ENCODE results near the gene PLCG2. TPM values are rescaled to one million over a fixed set of nuclear protein-coding genes. Genes with fewer than 3 reads are reported as not detected.

PLCG2 gene
- total and polyA plus RNA-seq, 2 donors = 8.0 to 13.0 TPM

DNA sequence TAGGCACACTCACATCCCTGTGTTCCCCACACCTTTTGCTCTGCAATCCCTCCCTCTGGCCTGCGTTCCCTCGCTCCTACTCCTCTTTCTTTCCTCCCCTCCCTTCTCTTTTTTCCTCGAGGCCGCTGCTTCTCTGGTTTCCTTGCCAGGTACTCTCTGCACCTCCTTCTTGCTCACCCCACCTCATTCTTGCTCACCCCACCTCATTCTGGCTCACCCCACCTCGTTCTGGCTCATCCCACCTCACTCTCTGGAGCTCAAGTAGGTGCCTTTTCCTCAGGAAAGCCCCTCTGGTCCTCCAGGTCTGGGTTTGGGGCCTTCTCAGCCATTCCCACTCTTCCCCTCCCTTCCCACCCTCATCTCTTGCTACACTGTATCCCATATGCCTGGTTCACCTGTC, 103.5 kb downstream of the PLCG2 start:
- 77% methylated on average over 5 of the region's 5 CpGs for WGBS
- no peak overlapping the region for H3K4me3 ChIP-seq (ENCODE audit: low read depth, low read length)
- no peaks in the 10 kb centered on the region for H3K36me3 ChIP-seq (ENCODE audit: insufficient read depth)
- DNase-seq (ENCODE audit: extremely low spot score) = no peak
- H3K27ac ChIP-seq (ENCODE audit: low read depth) = no peak overlapping the region
- H3K4me1 ChIP-seq (ENCODE audit: insufficient read depth) = no peaks in the 10 kb centered on the region

GRCh38 chr16:81883235-81883634, 104.1 kb downstream of the PLCG2 start:
- WGBS = 91% methylated on average over 6 of the region's 6 CpGs
- DNase-seq (ENCODE audit: extremely low spot score) = no peak
- no peak overlapping the region for H3K4me3 ChIP-seq (ENCODE audit: low read depth, low read length)

DNA sequence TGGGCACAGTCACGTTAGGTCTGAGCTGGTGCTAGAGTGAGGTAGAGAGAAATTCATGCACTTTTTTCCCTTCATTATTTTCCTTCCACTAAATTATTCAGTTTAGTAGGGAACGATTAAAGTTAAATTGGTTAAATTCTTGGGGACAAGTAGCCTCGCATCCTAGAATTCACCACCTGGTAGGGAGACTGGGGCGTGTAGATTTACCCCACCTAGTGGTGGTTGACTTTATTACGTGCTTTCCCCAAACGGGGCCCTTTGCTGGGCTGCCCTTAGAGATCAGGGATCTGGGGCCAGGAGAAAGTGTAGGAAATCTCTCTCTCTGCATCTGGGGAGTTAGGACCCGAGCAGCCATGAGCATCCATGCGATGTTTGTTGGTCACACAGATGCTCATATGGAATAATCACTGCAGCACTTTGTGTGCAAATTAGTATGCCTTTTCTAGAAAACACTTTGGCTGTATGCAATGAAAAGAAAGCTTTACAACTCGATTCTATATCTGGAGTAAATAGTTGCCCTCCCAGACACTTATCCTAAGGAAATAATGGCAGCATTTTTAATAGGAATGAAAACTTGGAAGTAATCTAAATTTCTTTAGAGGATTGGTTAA, 107.0 kb downstream of the PLCG2 start:
- WGBS = 49% methylated on average over 9 of the region's 9 CpGs
- no peaks in the 10 kb centered on the region for H3K4me1 ChIP-seq (ENCODE audit: insufficient read depth)
- no peak overlapping the region for H3K4me3 ChIP-seq (ENCODE audit: low read depth, low read length)
- H3K36me3 ChIP-seq (ENCODE audit: insufficient read depth) = no peaks in the 10 kb centered on the region
- DNase-seq (ENCODE audit: extremely low spot score) = no peak
- no peak overlapping the region for H3K27ac ChIP-seq (ENCODE audit: low read depth)

More at GRCh38 chr16:81883235-81883634, 104.1 kb downstream of the PLCG2 start:
- H3K4me1 ChIP-seq (ENCODE audit: insufficient read depth) = no peaks in the 10 kb centered on the region
- H3K27ac ChIP-seq (ENCODE audit: low read depth) = no peak overlapping the region
- no peaks in the 10 kb centered on the region for H3K36me3 ChIP-seq (ENCODE audit: insufficient read depth)

DNA sequence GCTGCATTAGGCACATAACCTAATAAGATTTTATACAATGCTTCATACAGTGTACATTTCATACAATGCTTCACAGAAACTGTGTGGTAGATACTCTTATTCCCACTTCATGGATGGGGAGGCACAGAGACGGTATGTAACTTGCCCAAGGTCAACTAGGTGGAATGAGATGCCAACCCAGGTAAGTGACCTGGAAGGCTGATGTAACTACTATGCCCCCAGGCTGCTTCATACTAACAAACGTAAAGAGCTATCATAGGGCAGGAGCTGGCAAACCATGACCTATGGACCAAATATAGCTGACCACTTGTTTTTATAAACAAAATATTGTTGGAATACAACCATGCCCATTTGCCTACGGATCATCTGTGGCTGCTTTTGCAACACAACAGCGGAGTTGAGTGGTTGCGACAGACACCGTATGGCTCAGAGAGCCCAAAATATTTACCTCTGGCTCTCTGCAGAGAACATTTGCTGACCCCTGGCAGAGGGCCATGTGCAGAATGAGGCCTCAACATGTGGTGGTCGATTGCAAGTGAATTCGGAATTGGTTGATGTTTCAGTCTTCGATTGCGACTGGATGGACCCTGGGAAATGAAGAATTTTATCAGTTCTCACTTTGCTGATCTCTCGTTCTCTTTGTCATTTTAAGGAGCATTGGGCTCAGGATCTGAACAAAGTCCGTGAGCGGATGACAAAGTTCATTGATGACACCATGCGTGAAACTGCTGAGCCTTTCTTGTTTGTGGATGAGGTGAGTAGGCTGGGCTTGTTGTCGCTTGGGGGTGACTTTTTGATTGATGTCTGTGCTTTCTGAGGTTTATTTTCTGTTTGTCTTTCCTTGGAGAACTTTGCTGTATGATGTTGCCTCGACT, 109.7 kb downstream of the PLCG2 start:
- H3K4me1 ChIP-seq (ENCODE audit: insufficient read depth) = no peaks in the 10 kb centered on the region
- H3K4me3 ChIP-seq (ENCODE audit: low read depth, low read length) = no peak overlapping the region
- WGBS = 73% methylated on average over 16 of the region's 16 CpGs
- no peaks in the 10 kb centered on the region for H3K36me3 ChIP-seq (ENCODE audit: insufficient read depth)
- no peak overlapping the region for H3K27ac ChIP-seq (ENCODE audit: low read depth)
- DNase-seq (ENCODE audit: extremely low spot score) = no peak

DNA sequence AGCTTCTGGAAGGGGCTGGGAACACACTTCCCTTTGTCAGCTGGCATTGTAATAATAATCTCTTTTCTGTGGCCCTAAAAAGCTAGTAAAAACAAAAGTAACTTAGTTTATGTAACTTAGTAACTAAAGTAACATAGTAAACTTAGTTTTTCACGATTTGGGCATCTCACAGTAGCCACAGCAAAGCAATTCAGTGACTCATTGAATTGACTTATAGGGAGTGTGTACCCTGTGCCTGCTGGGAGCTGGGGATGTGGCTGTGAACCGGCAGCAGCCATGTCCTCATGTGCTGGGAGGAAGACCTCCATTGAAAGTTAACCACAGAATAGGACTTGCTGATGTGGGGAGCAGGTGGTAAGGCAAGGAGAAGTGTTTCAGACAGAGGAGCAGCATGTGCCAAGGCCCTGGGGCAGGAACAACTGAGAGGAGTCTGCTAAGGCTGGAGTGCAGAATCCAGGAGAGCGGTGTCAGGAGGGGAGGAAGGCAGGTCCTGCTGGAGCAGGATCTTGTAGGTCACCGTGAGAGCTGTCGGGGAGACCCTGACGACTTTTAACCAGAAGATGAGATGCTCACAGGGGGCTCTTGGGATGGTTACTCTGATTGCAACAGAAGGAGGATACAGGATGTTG, 112.8 kb downstream of the PLCG2 start:
- WGBS = 83% methylated on average over 6 of the region's 6 CpGs
- Histone ChIP-seq H3K36me3 (ENCODE audit: insufficient read depth) (no peaks in the 10 kb centered on the region), H3K27ac (ENCODE audit: low read depth) (no peak overlapping the region), H3K4me3 (ENCODE audit: low read depth, low read length) (no peak overlapping the region), H3K4me1 (ENCODE audit: insufficient read depth) (no peaks in the 10 kb centered on the region)
- no peak for DNase-seq (ENCODE audit: extremely low spot score)

GRCh38 chr16:81894592-81894991, 115.5 kb downstream of the PLCG2 start:
- Histone ChIP-seq H3K27ac (ENCODE audit: low read depth) (no peak overlapping the region), H3K36me3 (ENCODE audit: insufficient read depth) (no peaks in the 10 kb centered on the region), H3K4me1 (ENCODE audit: insufficient read depth) (no peaks in the 10 kb centered on the region), H3K4me3 (ENCODE audit: low read depth, low read length) (no peak overlapping the region)
- no peak for DNase-seq (ENCODE audit: extremely low spot score)
- WGBS = 94% methylated on average over 12 of the region's 12 CpGs

DNA sequence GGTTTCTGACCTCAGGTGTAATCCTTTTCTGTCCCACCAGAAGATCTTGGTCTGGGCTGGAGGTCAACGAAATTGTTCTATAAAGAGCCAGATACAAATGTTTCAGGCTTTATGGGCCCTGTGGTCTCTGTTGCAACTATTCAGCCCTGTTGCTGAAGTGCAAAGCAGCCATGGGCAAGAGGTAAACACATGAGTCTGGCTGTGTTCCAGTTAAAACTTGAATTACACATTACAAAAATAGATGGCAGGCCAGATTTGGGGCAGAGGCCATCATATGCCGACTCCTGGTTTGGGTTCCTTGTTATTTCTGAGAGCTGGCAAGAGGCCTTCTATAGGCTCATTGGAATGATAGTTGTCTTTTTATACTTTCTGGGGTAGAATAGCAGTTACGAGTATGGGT, 117.8 kb downstream of the PLCG2 start:
- no peak overlapping the region for H3K27ac ChIP-seq (ENCODE audit: low read depth)
- H3K4me1 ChIP-seq (ENCODE audit: insufficient read depth) = no peaks in the 10 kb centered on the region
- no peaks in the 10 kb centered on the region for H3K36me3 ChIP-seq (ENCODE audit: insufficient read depth)
- H3K4me3 ChIP-seq (ENCODE audit: low read depth, low read length) = no peak overlapping the region
- peak; percentile 21 for DNase-seq (ENCODE audit: extremely low spot score)
- WGBS = 73% methylated on average over 3 of the region's 3 CpGs

DNA sequence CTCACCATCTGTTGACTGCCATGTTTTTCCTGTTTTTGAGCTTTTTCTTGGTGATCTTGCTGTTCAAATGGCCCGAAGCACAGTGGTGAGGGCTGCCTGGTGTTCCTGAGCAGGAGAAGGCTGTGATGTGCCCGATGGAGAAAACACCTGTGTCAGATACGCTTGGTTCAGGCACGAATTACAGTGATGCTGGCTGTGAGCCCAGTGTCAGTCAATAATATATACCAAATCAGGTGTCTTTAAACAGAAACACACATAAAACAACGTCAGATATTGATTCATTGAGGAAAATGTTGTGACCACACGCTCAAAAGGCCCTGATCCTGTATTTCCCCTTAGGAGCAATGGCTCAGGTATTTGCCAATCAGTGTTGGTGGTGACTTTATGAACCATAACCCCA, 120.5 kb downstream of the PLCG2 start:
- Histone ChIP-seq H3K4me1 (ENCODE audit: insufficient read depth) (no peaks in the 10 kb centered on the region), H3K4me3 (ENCODE audit: low read depth, low read length) (no peak overlapping the region), H3K36me3 (ENCODE audit: insufficient read depth) (no peaks in the 10 kb centered on the region), H3K27ac (ENCODE audit: low read depth) (no peak overlapping the region)
- no peak for DNase-seq (ENCODE audit: extremely low spot score)
- 83% methylated on average over 6 of the region's 6 CpGs for WGBS

DNA sequence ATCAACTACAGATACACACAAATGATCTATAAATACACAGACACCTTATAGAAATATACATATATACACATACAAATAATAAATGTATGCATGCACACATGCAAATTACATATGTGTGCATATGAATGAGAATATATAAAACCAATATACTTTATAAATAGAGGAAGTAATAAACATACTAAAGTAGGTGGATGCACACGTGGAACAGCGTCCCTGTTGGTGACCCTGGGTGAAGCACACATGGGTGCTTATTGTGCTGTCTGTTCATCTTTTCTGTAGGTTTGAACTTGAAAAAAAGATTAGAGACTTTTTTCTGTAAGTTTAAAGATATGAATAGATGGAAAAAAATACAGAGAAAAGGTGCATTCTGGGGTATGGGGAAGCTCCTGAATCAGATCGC, 120.9 kb downstream of the PLCG2 start:
- no peak overlapping the region for H3K27ac ChIP-seq (ENCODE audit: low read depth)
- WGBS = 88% methylated on average over 3 of the region's 3 CpGs
- H3K4me3 ChIP-seq (ENCODE audit: low read depth, low read length) = no peak overlapping the region
- no peaks in the 10 kb centered on the region for H3K4me1 ChIP-seq (ENCODE audit: insufficient read depth)
- no peaks in the 10 kb centered on the region for H3K36me3 ChIP-seq (ENCODE audit: insufficient read depth)
- no peak for DNase-seq (ENCODE audit: extremely low spot score)

DNA sequence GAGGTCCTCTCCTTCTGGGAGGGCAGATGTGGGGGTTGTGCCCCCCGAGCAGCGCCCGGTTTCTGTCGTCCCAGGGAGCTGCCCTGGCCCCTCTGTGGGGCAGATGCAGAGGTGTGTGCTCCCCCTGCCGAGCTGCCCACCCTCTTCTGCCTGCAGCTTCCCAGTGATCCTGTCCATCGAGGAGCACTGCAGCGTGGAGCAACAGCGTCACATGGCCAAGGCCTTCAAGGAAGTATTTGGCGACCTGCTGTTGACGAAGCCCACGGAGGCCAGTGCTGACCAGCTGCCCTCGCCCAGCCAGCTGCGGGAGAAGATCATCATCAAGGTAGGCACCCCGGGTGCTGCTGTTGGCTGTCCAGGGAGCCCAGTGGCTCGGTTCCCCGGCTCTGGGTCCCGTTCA, 121.4 kb downstream of the PLCG2 start:
- WGBS = 89% methylated on average over 17 of the region's 17 CpGs
- no peaks in the 10 kb centered on the region for H3K4me1 ChIP-seq (ENCODE audit: insufficient read depth)
- no peaks in the 10 kb centered on the region for H3K36me3 ChIP-seq (ENCODE audit: insufficient read depth)
- no peak for DNase-seq (ENCODE audit: extremely low spot score)
- H3K27ac ChIP-seq (ENCODE audit: low read depth) = no peak overlapping the region
- no peak overlapping the region for H3K4me3 ChIP-seq (ENCODE audit: low read depth, low read length)

- Histone ChIP-seq H3K4me1 (ENCODE audit: insufficient read depth) (no peaks in the 10 kb centered on the region), H3K4me3 (ENCODE audit: low read depth, low read length) (no peak overlapping the region), H3K27ac (ENCODE audit: low read depth) (no peak overlapping the region), H3K36me3 (ENCODE audit: insufficient read depth) (no peaks in the 10 kb centered on the region)
- peak; percentile 39 for DNase-seq (ENCODE audit: extremely low spot score)
- WGBS = 34% methylated on average over 6 of the region's 6 CpGs
Observed at GRCh38 chr16:81901484-81901883, 122.4 kb downstream of the PLCG2 start.

- 52% methylated on average over 9 of the region's 9 CpGs for WGBS
- no peaks in the 10 kb centered on the region for H3K36me3 ChIP-seq (ENCODE audit: insufficient read depth)
- H3K4me1 ChIP-seq (ENCODE audit: insufficient read depth) = no peaks in the 10 kb centered on the region
- no peak for DNase-seq (ENCODE audit: extremely low spot score)
- H3K27ac ChIP-seq (ENCODE audit: low read depth) = no peak overlapping the region
- H3K4me3 ChIP-seq (ENCODE audit: low read depth, low read length) = no peak overlapping the region
Observed at GRCh38 chr16:81902025-81902424, 122.9 kb downstream of the PLCG2 start.

GRCh38 chr16:81904320-81904719, 125.2 kb downstream of the PLCG2 start:
- H3K4me1 ChIP-seq (ENCODE audit: insufficient read depth) = no peaks in the 10 kb centered on the region
- H3K36me3 ChIP-seq (ENCODE audit: insufficient read depth) = no peaks in the 10 kb centered on the region
- no peak overlapping the region for H3K4me3 ChIP-seq (ENCODE audit: low read depth, low read length)
- 95% methylated on average over 8 of the region's 8 CpGs for WGBS
- no peak for DNase-seq (ENCODE audit: extremely low spot score)
- no peak overlapping the region for H3K27ac ChIP-seq (ENCODE audit: low read depth)

DNA sequence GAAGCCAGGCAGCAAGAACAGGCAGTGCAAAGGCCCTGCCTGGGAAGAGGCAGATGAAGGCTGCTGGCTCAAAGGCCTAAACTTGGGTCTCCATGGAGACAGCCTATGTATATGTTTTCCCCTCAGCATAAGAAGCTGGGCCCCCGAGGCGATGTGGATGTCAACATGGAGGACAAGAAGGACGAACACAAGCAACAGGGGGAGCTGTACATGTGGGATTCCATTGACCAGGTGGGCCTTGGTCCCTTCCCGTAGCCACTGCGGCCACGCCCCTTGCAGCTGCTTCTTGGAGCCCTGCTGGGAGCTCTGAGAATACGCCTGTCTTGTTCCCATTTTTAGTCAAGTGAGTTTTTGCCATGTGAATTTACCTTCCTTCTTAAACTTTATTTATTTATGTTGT, 126.2 kb downstream of the PLCG2 start:
- H3K4me3 ChIP-seq (ENCODE audit: low read depth, low read length) = no peak overlapping the region
- DNase-seq (ENCODE audit: extremely low spot score) = no peak
- no peak overlapping the region for H3K27ac ChIP-seq (ENCODE audit: low read depth)
- no peaks in the 10 kb centered on the region for H3K36me3 ChIP-seq (ENCODE audit: insufficient read depth)
- H3K4me1 ChIP-seq (ENCODE audit: insufficient read depth) = no peaks in the 10 kb centered on the region
- WGBS = 84% methylated on average over 7 of the region's 7 CpGs
